ENCODE results near the gene C4A.
A peak's percentile ranks its signal among the peaks of the same experiment; 100 is the strongest.
"Not testable (repeated sequence)": the region's sequence is repeated elsewhere in the genome, so short reads cannot be mapped to it uniquely, and the experiment has no call there.

C4A gene

GRCh38 chr6:32041050-32041321 lies 59.1 kb downstream of the C4A start:
- not testable (repeated sequence) for H3K27ac ChIP-seq (ENCODE audit: low read depth in 2 of 2, low read length in 2 of 2); H3K9ac ChIP-seq (ENCODE audit: low read depth in 1 of 2, low read length in 2 of 2); H3K9me3 ChIP-seq (ENCODE audit: control insufficient read depth in 2 of 2, low read length in 2 of 2); H3K36me3 ChIP-seq (ENCODE audit: control insufficient read depth in 2 of 2, insufficient read depth in 2 of 2, low read length in 2 of 2); H3K27me3 ChIP-seq (ENCODE audit: control insufficient read depth in 2 of 2, insufficient read depth in 2 of 2, low read length in 2 of 2); H3K4me3 ChIP-seq (ENCODE audit: low read length in 2 of 2); H3K4me1 ChIP-seq (ENCODE audit: control insufficient read depth in 2 of 2, insufficient read depth in 2 of 2, low read length in 2 of 2)

GRCh38 chr6:32041385-32041784 lies 59.5 kb downstream of the C4A start:
- H3K27ac ChIP-seq (ENCODE audit: low read depth in 2 of 2, low read length in 2 of 2); H3K9me3 ChIP-seq (ENCODE audit: control insufficient read depth in 2 of 2, low read length in 2 of 2); H3K4me1 ChIP-seq (ENCODE audit: control insufficient read depth in 2 of 2, insufficient read depth in 2 of 2, low read length in 2 of 2); H3K4me3 ChIP-seq (ENCODE audit: low read length in 2 of 2); H3K36me3 ChIP-seq (ENCODE audit: control insufficient read depth in 2 of 2, insufficient read depth in 2 of 2, low read length in 2 of 2); H3K27me3 ChIP-seq (ENCODE audit: control insufficient read depth in 2 of 2, insufficient read depth in 2 of 2, low read length in 2 of 2); H3K9ac ChIP-seq (ENCODE audit: low read depth in 1 of 2, low read length in 2 of 2): not testable (repeated sequence)

GRCh38 chr6:32042276-32042675 lies 60.4 kb downstream of the C4A start:
- H3K27ac ChIP-seq (ENCODE audit: low read depth in 2 of 2, low read length in 2 of 2); H3K36me3 ChIP-seq (ENCODE audit: control insufficient read depth in 2 of 2, insufficient read depth in 2 of 2, low read length in 2 of 2); H3K9me3 ChIP-seq (ENCODE audit: control insufficient read depth in 2 of 2, low read length in 2 of 2); H3K4me1 ChIP-seq (ENCODE audit: control insufficient read depth in 2 of 2, insufficient read depth in 2 of 2, low read length in 2 of 2); H3K4me3 ChIP-seq (ENCODE audit: low read length in 2 of 2); H3K27me3 ChIP-seq (ENCODE audit: control insufficient read depth in 2 of 2, insufficient read depth in 2 of 2, low read length in 2 of 2); H3K9ac ChIP-seq (ENCODE audit: low read depth in 1 of 2, low read length in 2 of 2): not testable (repeated sequence)

GRCh38 chr6:32043589-32044380 lies 61.9 kb downstream of the C4A start:
- not testable (repeated sequence) for H3K27ac ChIP-seq (ENCODE audit: low read depth in 2 of 2, low read length in 2 of 2); H3K9ac ChIP-seq (ENCODE audit: low read depth in 1 of 2, low read length in 2 of 2); H3K4me1 ChIP-seq (ENCODE audit: control insufficient read depth in 2 of 2, insufficient read depth in 2 of 2, low read length in 2 of 2); H3K36me3 ChIP-seq (ENCODE audit: control insufficient read depth in 2 of 2, insufficient read depth in 2 of 2, low read length in 2 of 2); H3K27me3 ChIP-seq (ENCODE audit: control insufficient read depth in 2 of 2, insufficient read depth in 2 of 2, low read length in 2 of 2); H3K4me3 ChIP-seq (ENCODE audit: low read length in 2 of 2); H3K9me3 ChIP-seq (ENCODE audit: control insufficient read depth in 2 of 2, low read length in 2 of 2)

GRCh38 chr6:32044916-32045315 lies 63.1 kb downstream of the C4A start:
- H3K4me1 ChIP-seq (ENCODE audit: control insufficient read depth in 2 of 2, insufficient read depth in 2 of 2, low read length in 2 of 2); H3K27me3 ChIP-seq (ENCODE audit: control insufficient read depth in 2 of 2, insufficient read depth in 2 of 2, low read length in 2 of 2); H3K36me3 ChIP-seq (ENCODE audit: control insufficient read depth in 2 of 2, insufficient read depth in 2 of 2, low read length in 2 of 2); H3K27ac ChIP-seq (ENCODE audit: low read depth in 2 of 2, low read length in 2 of 2); H3K9ac ChIP-seq (ENCODE audit: low read depth in 1 of 2, low read length in 2 of 2); H3K4me3 ChIP-seq (ENCODE audit: low read length in 2 of 2); H3K9me3 ChIP-seq (ENCODE audit: control insufficient read depth in 2 of 2, low read length in 2 of 2): not testable (repeated sequence)

- Histone ChIP-seq H3K27ac (ENCODE audit: low read depth in 2 of 2, low read length in 2 of 2) (peak overlapping the region; percentile 23 to 67), H3K4me1 (ENCODE audit: control insufficient read depth in 2 of 2, insufficient read depth in 2 of 2, low read length in 2 of 2) (peaks cover 0 to 4% of the 10 kb centered on the region in 2 donors), H3K4me3 (ENCODE audit: low read length in 2 of 2) (no peak overlapping the region), H3K27me3 (ENCODE audit: control insufficient read depth in 2 of 2, insufficient read depth in 2 of 2, low read length in 2 of 2) (no peaks in the 10 kb centered on the region), H3K9ac (ENCODE audit: low read depth in 1 of 2, low read length in 2 of 2) (no peak overlapping the region), H3K36me3 (ENCODE audit: control insufficient read depth in 2 of 2, insufficient read depth in 2 of 2, low read length in 2 of 2) (peaks cover 0 to 3% of the 10 kb centered on the region in 2 donors), H3K9me3 (ENCODE audit: control insufficient read depth in 2 of 2, low read length in 2 of 2) (no peaks in the 10 kb centered on the region)
These were observed 64.1 kb downstream of the C4A start for GRCh38 chr6:32045811-32046449.

GRCh38 chr6:32046450-32047083 lies 64.7 kb downstream of the C4A start:
- Histone ChIP-seq H3K27me3 (ENCODE audit: control insufficient read depth in 2 of 2, insufficient read depth in 2 of 2, low read length in 2 of 2) (no peaks in the 10 kb centered on the region), H3K9me3 (ENCODE audit: control insufficient read depth in 2 of 2, low read length in 2 of 2) (no peaks in the 10 kb centered on the region), H3K36me3 (ENCODE audit: control insufficient read depth in 2 of 2, insufficient read depth in 2 of 2, low read length in 2 of 2) (peaks cover 0 to 3% of the 10 kb centered on the region in 2 donors), H3K27ac (ENCODE audit: low read depth in 2 of 2, low read length in 2 of 2) (peak overlapping the region; percentile 38 to 67), H3K9ac (ENCODE audit: low read depth in 1 of 2, low read length in 2 of 2) (no peak overlapping the region), H3K4me1 (ENCODE audit: control insufficient read depth in 2 of 2, insufficient read depth in 2 of 2, low read length in 2 of 2) (peaks cover 0 to 4% of the 10 kb centered on the region in 2 donors), H3K4me3 (ENCODE audit: low read length in 2 of 2) (no peak overlapping the region)

- Histone ChIP-seq H3K4me1 (ENCODE audit: control insufficient read depth in 2 of 2, insufficient read depth in 2 of 2, low read length in 2 of 2) (peaks cover 0 to 4% of the 10 kb centered on the region in 2 donors), H3K27me3 (ENCODE audit: control insufficient read depth in 2 of 2, insufficient read depth in 2 of 2, low read length in 2 of 2) (no peaks in the 10 kb centered on the region), H3K36me3 (ENCODE audit: control insufficient read depth in 2 of 2, insufficient read depth in 2 of 2, low read length in 2 of 2) (peaks cover 0 to 3% of the 10 kb centered on the region in 2 donors), H3K4me3 (ENCODE audit: low read length in 2 of 2) (no peak overlapping the region), H3K9ac (ENCODE audit: low read depth in 1 of 2, low read length in 2 of 2) (no peak overlapping the region), H3K9me3 (ENCODE audit: control insufficient read depth in 2 of 2, low read length in 2 of 2) (no peaks in the 10 kb centered on the region), H3K27ac (ENCODE audit: low read depth in 2 of 2, low read length in 2 of 2) (peak overlapping the region; percentile 38 to 67)
These were observed 65.2 kb downstream of the C4A start for GRCh38 chr6:32047084-32047478.

GRCh38 chr6:32047539-32047854 lies 65.6 kb downstream of the C4A start:
- Histone ChIP-seq H3K9ac (ENCODE audit: low read depth in 1 of 2, low read length in 2 of 2) (no peak overlapping the region), H3K27ac (ENCODE audit: low read depth in 2 of 2, low read length in 2 of 2) (no peak overlapping the region), H3K27me3 (ENCODE audit: control insufficient read depth in 2 of 2, insufficient read depth in 2 of 2, low read length in 2 of 2) (no peaks in the 10 kb centered on the region), H3K9me3 (ENCODE audit: control insufficient read depth in 2 of 2, low read length in 2 of 2) (no peaks in the 10 kb centered on the region), H3K36me3 (ENCODE audit: control insufficient read depth in 2 of 2, insufficient read depth in 2 of 2, low read length in 2 of 2) (peaks cover 0 to 3% of the 10 kb centered on the region in 2 donors), H3K4me3 (ENCODE audit: low read length in 2 of 2) (no peak overlapping the region), H3K4me1 (ENCODE audit: control insufficient read depth in 2 of 2, insufficient read depth in 2 of 2, low read length in 2 of 2) (peaks cover 0 to 4% of the 10 kb centered on the region in 2 donors)

- Histone ChIP-seq H3K9ac (ENCODE audit: low read depth in 1 of 2, low read length in 2 of 2) (no peak overlapping the region), H3K27me3 (ENCODE audit: control insufficient read depth in 2 of 2, insufficient read depth in 2 of 2, low read length in 2 of 2) (no peaks in the 10 kb centered on the region), H3K4me3 (ENCODE audit: low read length in 2 of 2) (no peak overlapping the region), H3K27ac (ENCODE audit: low read depth in 2 of 2, low read length in 2 of 2) (no peak overlapping the region), H3K36me3 (ENCODE audit: control insufficient read depth in 2 of 2, insufficient read depth in 2 of 2, low read length in 2 of 2) (peaks cover 0 to 3% of the 10 kb centered on the region in 2 donors), H3K9me3 (ENCODE audit: control insufficient read depth in 2 of 2, low read length in 2 of 2) (no peaks in the 10 kb centered on the region), H3K4me1 (ENCODE audit: control insufficient read depth in 2 of 2, insufficient read depth in 2 of 2, low read length in 2 of 2) (peaks cover 0 to 4% of the 10 kb centered on the region in 2 donors)
These were observed 66.3 kb downstream of the C4A start for GRCh38 chr6:32047855-32048766.
